Measurements from ENCODE around the gene LIPA. TPM values are rescaled to one million over a fixed set of nuclear protein-coding genes. Genes with fewer than 3 reads are reported as not detected.
"Not testable (repeated sequence)": the region's sequence is repeated elsewhere in the genome, so short reads cannot be mapped to it uniquely, and the experiment has no call there.

LIPA gene
- total RNA-seq, 2 donors from 2014 or later = 17.7 to 18.4 TPM

DNA sequence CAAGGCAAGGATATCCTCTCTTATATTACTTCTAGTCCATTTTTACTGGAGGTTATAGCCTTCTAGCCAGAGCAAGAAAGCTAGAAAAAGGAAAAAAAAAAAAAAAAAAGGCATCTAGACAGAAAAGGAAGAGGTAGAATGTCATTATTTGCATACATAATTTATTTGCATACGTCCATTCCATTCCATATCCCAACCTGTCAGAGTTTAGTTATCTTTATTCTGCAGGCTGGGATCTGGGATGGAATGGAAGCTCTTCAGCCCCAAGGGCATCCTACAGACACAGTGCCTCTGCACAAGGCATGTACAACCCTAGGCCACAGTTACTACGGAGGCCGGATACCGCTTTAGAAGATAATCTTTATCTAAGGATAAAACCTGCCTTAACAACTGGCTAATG is 54.1 kb downstream of the LIPA start:
- no peaks in the 10 kb centered on the region for H3K4me1 Mint-ChIP-seq
- H3K9ac ChIP-seq (ENCODE audit: extremely low read depth, low read length, poor library complexity, severe bottlenecking) = no peak overlapping the region
- peaks cover 9% of the 10 kb centered on the region for H3K27me3 ChIP-seq (ENCODE audit: control insufficient read depth, insufficient read depth, low read length, poor library complexity, severe bottlenecking)
- H3K27me3 Mint-ChIP-seq (ENCODE audit: insufficient read depth) = peaks cover 3% of the 10 kb centered on the region
- H3K9me3 Mint-ChIP-seq = no peaks in the 10 kb centered on the region
- no peaks in the 10 kb centered on the region for H3K4me1 ChIP-seq (ENCODE audit: control insufficient read depth, insufficient read depth, low read length)
- no peak overlapping the region for H3K27ac ChIP-seq (ENCODE audit: low read depth, low read length)
- H3K36me3 ChIP-seq (ENCODE audit: control insufficient read depth, insufficient read depth, low read length) = no peaks in the 10 kb centered on the region
- no peak overlapping the region for H3K27ac Mint-ChIP-seq
- WGBS, 2 experiments (ENCODE audit: insufficient coverage in 1 of 2, insufficient read length in 1 of 2) = 97% methylated on average over 3 of the region's 4 CpGs; no CpG with 5 or more reads in 1 of the 2 experiments
- no peaks in the 10 kb centered on the region for H3K36me3 Mint-ChIP-seq (ENCODE audit: low read depth)
- no peak overlapping the region for H3K4me3 Mint-ChIP-seq
- H3K4me3 ChIP-seq (ENCODE audit: low read length) = no peak overlapping the region
- TF ChIP-seq, protein P1, sequence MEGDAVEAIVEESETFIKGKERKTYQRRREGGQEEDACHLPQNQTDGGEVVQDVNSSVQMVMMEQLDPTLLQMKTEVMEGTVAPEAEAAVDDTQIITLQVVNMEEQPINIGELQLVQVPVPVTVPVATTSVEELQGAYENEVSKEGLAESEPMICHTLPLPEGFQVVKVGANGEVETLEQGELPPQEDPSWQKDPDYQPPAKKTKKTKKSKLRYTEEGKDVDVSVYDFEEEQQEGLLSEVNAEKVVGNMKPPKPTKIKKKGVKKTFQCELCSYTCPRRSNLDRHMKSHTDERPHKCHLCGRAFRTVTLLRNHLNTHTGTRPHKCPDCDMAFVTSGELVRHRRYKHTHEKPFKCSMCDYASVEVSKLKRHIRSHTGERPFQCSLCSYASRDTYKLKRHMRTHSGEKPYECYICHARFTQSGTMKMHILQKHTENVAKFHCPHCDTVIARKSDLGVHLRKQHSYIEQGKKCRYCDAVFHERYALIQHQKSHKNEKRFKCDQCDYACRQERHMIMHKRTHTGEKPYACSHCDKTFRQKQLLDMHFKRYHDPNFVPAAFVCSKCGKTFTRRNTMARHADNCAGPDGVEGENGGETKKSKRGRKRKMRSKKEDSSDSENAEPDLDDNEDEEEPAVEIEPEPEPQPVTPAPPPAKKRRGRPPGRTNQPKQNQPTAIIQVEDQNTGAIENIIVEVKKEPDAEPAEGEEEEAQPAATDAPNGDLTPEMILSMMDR (conservative IDR thresholded peaks at IDR 0.05) = no peak
- no peak for DNase-seq
- no peaks in the 10 kb centered on the region for H3K9me3 ChIP-seq (ENCODE audit: control insufficient read depth, low read length)

DNA sequence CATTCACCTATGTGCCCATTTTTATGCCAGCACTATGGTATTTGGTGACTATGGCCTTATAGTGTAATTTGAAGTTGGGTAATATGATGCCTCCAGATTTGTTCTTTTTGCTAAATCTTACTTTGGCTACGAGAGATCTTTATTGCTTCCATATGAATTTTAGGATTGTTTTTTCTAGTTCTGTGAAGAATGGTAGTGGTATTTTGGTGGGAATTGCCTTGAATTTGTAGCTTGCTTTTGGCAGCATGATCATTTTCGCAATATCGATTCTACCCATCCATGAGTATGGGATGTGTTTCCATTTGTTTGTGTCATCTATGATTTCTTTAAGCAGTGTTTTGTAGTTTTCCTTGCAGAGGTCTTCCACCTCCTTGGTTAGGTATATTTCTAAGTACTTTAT is 60.3 kb downstream of the LIPA start:
- not testable (repeated sequence) for H3K27ac Mint-ChIP-seq; H3K9me3 Mint-ChIP-seq; H3K9me3 ChIP-seq (ENCODE audit: control insufficient read depth, low read length); H3K36me3 ChIP-seq (ENCODE audit: control insufficient read depth, insufficient read depth, low read length); H3K27me3 ChIP-seq (ENCODE audit: control insufficient read depth, insufficient read depth, low read length, poor library complexity, severe bottlenecking); H3K4me3 Mint-ChIP-seq; H3K4me1 Mint-ChIP-seq; DNase-seq; H3K27ac ChIP-seq (ENCODE audit: low read depth, low read length); H3K36me3 Mint-ChIP-seq (ENCODE audit: low read depth); H3K4me1 ChIP-seq (ENCODE audit: control insufficient read depth, insufficient read depth, low read length); H3K9ac ChIP-seq (ENCODE audit: extremely low read depth, low read length, poor library complexity, severe bottlenecking); H3K4me3 ChIP-seq (ENCODE audit: low read length)
- 80 to 95% methylated on average over 1 to 3 of the region's 3 CpGs for WGBS, 2 experiments (ENCODE audit: insufficient coverage in 1 of 2, insufficient read length in 1 of 2)
- peaks cover 10% of the 10 kb centered on the region for H3K27me3 Mint-ChIP-seq (ENCODE audit: insufficient read depth)

DNA sequence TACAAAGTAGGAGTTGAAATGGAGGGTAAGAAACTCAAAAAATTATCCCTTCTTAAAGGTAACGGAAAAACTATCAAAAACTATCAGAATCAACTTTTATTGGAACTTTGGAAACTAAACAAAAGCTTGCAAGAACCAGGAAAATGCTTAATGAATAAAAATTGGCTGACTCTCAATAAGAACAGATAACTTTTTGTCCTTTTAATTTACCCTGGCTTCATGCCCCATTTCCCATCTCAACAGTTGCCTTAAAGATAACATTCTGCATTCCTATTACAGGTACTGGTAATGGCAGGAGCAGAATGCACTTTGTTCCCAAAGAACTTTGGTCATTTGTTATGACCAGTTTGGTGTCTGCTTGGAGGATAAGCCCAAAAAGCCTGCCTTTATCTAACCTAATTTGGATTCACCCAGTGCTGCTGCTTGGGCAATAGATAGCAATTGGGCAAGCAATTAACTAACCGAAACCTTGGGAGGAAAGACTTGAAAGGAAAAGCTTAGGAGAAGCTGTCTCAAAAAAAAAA is 62.3 kb downstream of the LIPA start:
- H3K4me3 Mint-ChIP-seq = no peak overlapping the region
- TF ChIP-seq, protein P1 (conservative IDR thresholded peaks at IDR 0.05) = no peak
- DNase-seq = no peak
- H3K27ac Mint-ChIP-seq = no peak overlapping the region
- Histone ChIP-seq H3K36me3 (ENCODE audit: control insufficient read depth, insufficient read depth, low read length) (no peaks in the 10 kb centered on the region), H3K4me3 (ENCODE audit: low read length) (no peak overlapping the region), H3K27me3 (ENCODE audit: control insufficient read depth, insufficient read depth, low read length, poor library complexity, severe bottlenecking) (no peaks in the 10 kb centered on the region), H3K4me1 (ENCODE audit: control insufficient read depth, insufficient read depth, low read length) (no peaks in the 10 kb centered on the region), H3K9me3 (ENCODE audit: control insufficient read depth, low read length) (no peaks in the 10 kb centered on the region), H3K27ac (ENCODE audit: low read depth, low read length) (no peak overlapping the region), H3K9ac (ENCODE audit: extremely low read depth, low read length, poor library complexity, severe bottlenecking) (no peak overlapping the region)
- H3K4me1 Mint-ChIP-seq = peaks cover 5% of the 10 kb centered on the region
- H3K27me3 Mint-ChIP-seq (ENCODE audit: insufficient read depth) = peaks cover 13% of the 10 kb centered on the region
- no peaks in the 10 kb centered on the region for H3K36me3 Mint-ChIP-seq (ENCODE audit: low read depth)
- WGBS, 2 experiments (ENCODE audit: insufficient coverage in 1 of 2, insufficient read length in 1 of 2) = 83 to 86% methylated on average over 1 to 2 of the region's 2 CpGs
- H3K9me3 Mint-ChIP-seq = no peaks in the 10 kb centered on the region

DNA sequence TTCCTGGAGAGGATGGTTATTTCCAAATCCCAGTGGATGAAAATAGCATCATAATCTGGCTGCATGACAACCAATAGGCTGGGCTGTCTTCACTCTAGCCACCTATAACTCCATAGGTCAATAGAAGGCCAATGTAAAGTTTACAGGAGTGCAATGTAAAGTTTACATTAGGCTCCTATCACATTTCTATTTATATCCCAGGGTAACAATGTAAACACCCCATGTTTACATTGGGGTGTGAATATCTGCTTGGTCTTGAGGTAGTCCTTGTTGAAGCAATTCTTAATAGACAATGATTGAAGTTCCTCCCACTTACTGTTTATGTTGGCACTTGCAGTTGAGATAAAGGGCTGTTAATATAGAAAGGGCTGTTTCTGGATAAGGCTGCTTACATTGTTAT is 65.9 kb downstream of the LIPA start:
- H3K4me1 Mint-ChIP-seq = peaks cover 5% of the 10 kb centered on the region
- no peaks in the 10 kb centered on the region for H3K36me3 ChIP-seq (ENCODE audit: control insufficient read depth, insufficient read depth, low read length)
- peaks cover 3% of the 10 kb centered on the region for H3K9me3 Mint-ChIP-seq

More for the DNA sequence above, 65.9 kb downstream of the LIPA start:
- peaks cover 13% of the 10 kb centered on the region for H3K27me3 Mint-ChIP-seq (ENCODE audit: insufficient read depth)
- no peaks in the 10 kb centered on the region for H3K36me3 Mint-ChIP-seq (ENCODE audit: low read depth)
- H3K27me3 ChIP-seq (ENCODE audit: control insufficient read depth, insufficient read depth, low read length, poor library complexity, severe bottlenecking) = no peaks in the 10 kb centered on the region
- TF ChIP-seq, protein P1 (conservative IDR thresholded peaks at IDR 0.05) = no peak
- H3K9ac ChIP-seq (ENCODE audit: extremely low read depth, low read length, poor library complexity, severe bottlenecking) = no peak overlapping the region
- H3K27ac ChIP-seq (ENCODE audit: low read depth, low read length) = no peak overlapping the region
- peaks cover 5% of the 10 kb centered on the region for H3K9me3 ChIP-seq (ENCODE audit: control insufficient read depth, low read length)
- DNase-seq = no peak
- no peak overlapping the region for H3K27ac Mint-ChIP-seq
- H3K4me1 ChIP-seq (ENCODE audit: control insufficient read depth, insufficient read depth, low read length) = no peaks in the 10 kb centered on the region
- no peak overlapping the region for H3K4me3 Mint-ChIP-seq
- H3K4me3 ChIP-seq (ENCODE audit: low read length) = no peak overlapping the region
